HG02798 (cell line): ENCODE results near the gene VEZT.
"Not testable (repeated sequence)": the region's sequence is repeated elsewhere in the genome, so short reads cannot be mapped to it uniquely, and the experiment has no call there.

Experiments
- ATAC-seq: cut with Tn5 transposase; IDR thresholded peaks from one replicate; pipeline ENCODE4 v1.9.1; 2021; ENCODE audit warnings: mild to moderate bottlenecking; ENCODE audit not compliant: unreplicated experiment, poor library complexity

The VEZT gene

DNA sequence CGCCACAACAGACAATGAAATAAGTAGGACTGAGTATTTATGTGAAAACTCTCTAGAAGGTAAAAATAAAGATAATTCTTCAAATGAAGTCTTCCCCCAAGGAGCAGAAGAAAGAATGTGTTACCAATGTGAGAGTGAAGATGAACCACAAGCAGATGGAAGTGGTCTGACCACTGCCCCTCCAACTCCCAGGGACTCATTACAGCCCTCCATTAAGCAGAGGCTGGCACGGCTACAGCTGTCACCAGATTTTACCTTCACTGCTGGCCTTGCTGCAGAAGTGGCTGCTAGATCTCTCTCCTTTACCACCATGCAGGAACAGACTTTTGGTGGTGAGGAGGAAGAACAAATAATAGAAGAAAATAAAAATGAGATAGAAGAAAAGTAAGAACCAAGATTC lies 82.7 kb downstream of the VEZT start:
- ATAC-seq, result no peak

DNA sequence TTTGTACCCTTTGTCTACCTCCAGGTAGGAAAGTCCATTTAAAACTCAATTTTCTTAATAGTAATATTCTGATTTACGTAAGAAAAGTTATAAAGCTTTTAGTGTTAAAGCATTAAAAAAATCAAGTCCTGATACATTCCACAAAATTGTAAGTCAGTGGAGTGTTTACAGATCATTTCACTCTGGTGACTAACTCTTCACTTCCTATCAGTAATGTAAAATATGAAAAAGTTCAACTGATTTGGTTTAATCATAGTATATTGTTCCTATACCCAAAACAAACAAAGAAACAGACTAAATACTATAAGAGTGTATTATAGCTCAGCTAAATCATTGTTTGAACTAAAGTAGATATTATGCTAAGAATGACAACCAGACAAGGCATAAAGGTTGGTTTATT lies 85.9 kb downstream of the VEZT start:
- ATAC-seq, result no peak

DNA sequence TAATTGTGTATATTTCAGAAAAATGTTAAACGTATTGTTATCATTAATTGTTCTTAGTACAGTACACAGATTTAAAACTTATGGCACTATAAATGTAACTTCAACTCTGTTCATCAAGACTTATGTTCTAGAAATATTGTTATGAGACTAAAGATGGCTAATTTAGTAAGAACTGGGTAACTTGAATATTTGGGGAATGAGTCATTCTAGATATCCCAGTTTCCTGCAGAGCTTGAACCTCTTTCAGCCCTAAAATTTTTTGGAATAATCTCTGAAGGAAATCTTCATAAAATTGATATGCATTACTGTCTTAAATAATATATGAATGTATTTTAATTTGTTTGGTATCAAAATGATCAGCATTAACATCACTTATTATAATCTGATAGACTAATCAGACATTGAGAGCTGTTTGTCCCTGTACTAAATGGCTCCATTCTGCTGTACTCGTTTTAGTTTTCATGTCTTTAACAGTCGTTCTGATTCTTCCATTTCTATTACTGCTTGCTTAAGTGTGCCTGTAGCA lies 87.1 kb downstream of the VEZT start:
- ATAC-seq, result no peak

DNA sequence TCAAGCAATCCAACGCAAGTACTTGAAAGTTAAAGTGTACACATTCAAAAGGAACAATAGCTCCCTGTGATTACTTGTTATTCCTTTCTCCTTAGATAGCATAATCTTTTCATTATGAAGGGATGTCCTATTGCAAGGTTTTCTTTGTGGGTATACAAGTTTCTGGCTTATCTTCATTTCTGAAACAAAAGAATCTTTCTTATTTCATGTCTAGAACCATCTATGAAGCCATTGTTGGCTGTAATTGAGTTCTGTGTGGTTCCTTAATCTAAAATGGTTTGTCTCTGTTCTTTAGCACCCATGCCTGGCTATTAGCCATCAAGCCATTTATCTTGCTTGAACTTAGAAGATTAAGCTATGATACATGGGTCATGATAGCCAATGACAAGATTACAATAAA lies 95.0 kb downstream of the VEZT start:
- no peak for ATAC-seq

DNA sequence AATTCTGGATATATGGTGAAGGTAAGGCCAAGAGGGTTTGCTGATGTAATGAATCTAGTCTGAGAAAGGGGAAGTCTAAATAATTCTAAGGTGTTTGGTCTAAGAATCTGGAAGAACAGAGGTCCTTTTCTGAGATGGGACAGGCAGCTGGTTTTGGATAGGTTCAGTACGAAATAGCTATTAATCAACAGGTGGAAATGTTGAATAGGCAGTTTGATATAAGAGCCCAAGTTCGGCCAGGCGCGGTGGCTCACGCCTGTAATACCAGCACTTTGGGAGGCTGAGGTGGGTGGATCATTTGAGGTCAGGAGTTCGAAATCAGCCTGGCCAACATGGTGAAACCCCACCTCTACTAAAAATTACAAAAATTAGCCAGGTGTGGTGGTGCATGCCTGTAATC lies 97.1 kb downstream of the VEZT start:
- not testable (repeated sequence) for ATAC-seq

DNA sequence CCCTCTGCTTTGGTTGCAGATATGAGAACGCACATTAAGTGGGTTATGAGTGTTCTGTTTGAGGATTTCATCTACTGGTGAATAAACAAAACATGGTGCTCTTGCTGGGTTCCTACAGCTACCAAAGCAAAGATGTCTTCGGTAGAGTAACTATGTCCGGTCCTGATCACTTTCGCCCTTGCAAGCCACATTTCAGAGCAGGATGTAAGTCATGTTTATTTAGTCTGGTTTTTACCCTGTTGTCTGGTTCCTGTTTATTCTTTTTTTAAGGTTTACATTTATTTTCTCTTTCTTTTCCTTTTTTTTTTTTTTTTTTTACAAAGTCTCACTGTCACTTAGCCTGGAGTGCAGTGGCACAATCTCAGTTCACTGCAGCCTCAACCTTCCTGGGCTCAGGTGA lies 99.2 kb downstream of the VEZT start:
- ATAC-seq, result no peak

DNA sequence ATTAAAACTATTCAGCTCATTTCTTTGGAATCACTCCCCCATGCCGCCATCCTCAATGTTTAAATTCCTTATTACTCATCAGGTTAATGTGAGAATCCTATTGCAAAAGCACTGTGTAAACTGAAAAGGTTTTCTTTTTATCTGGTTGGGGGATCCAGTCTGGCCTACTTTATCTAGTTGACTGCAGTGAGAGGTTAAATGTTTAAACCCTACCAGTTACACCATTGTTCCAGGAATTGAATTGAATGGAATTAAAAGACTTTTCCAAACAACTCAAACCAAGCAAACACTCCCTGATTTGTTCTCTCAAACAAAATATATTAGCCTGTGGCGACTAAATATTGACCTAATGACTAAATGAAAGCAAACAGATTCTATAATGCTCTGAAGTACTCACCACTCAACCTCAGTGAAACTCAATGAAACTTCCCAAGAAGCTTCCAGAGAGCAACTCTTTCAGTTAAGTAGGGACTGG lies 100.5 kb downstream of the VEZT start:
- no peak for ATAC-seq

DNA sequence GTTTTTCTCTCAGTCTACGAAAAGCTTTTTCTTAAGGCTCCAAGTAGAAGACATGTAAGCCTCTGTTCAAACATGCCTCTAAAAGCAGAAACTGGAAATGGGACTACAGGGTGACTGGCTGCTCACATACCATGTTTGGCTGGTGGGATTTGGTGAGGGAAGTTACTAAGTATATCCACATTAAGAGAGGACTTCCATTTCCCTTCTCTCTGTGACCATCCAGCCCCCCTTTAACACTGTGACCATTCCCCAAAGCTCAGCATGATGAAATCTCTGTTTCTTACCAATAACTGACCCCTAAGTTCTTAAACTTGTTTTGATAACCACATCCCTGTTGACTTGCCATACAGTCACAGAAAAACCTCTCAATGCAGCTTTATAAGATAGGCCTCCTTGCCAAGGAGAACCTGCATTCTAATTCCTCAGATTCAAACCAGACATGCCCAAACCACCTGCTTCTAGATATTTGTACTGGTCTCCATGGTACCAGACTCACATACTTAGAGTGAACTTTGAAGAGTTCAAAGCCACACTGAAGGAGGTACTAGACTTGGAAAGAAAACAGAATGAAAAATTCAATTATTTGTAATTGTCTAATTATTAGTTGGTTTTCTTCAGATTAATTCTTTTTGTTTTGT lies 102.2 kb downstream of the VEZT start:
- no peak for ATAC-seq

DNA sequence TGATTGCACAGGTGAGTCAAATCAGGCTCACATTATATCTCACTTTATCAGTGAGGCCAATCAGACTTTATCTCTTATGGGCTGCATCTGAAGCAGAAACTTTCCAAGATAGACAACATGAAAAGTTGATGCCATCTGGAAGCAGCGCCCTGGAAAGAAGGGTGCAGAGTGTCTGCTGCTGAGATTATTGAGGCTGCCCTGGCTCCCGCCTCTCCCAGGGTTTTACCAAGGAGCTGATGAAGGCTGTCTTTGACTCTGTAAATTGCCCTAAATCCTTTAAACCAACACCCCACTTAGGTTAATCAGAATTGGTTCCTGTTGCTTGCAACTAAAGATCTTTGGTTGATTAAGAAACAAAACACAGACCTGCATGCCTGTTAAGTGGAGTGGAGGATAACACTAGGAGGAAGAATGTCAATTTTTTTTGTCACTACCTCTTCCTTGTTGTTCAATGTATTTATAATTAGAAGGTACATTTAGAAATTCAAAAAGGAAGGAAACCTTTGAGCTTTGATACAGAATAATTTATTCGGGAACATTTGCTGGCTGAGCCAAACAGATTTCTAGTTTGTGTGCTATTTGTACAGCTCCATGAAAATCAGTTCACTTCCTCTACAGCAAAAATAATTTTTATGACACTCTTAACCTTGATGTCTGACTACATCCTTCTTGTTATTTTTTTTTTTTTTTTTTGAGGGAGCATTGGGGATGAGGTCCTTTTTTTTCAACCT lies 104.1 kb downstream of the VEZT start:
- no peak for ATAC-seq

DNA sequence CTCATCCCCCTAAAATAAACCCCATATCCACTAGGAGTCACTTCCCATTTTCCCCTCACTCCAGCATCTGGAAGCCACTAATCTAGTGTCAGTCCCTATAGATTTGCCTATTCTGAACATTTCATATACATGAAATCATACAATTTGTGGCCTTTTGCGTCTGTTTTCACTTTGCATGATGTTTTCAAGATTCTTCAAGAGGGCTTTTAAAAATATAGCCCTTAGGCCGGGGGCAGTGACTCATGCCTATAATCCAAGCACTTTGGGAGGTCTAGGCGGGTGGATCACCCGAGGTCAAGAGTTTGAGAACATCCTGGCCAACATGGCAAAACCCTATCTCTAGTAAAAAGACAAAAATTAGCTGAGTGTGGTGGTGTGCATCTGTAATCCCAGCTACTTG lies 104.7 kb downstream of the VEZT start:
- ATAC-seq, result no peak

DNA sequence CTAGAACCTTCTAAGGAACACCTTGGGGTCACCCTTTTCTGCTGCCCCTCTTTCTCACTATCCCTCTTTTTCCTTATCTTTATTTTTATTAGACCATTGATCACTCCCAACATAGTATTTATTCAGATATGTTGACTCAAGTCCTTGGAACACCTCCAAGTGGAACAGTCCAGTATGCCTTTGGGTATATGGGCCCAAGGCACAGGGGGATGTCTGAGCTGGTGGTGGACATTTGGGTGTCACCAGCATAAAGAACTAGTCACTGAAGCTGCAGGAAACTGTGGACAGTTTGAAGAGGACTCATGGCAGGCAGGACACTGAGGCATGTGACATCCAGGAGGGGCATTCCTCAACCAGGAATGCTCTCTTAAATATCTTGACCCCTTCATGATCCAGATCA lies 105.6 kb downstream of the VEZT start:
- no peak for ATAC-seq

DNA sequence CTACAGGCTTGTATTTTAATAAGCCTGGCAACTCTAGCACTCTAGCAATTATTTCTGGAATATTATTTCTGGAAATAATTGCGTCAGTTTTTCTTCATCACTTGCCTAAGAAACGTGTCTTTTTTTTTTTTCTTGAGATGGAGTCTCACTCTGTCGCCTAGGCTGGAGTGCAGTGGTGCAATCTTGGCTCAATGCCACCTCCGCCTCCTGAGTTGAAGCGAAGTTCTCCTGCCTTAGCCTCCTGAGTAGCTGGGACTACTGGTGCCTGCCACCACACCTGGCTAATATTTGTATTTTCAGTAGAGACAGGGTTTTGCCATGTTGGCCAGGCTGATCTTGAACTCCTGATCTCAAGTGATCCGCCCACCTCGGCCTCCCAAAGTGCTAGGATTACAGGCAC lies 106.6 kb downstream of the VEZT start:
- ATAC-seq, result not testable (repeated sequence)

DNA sequence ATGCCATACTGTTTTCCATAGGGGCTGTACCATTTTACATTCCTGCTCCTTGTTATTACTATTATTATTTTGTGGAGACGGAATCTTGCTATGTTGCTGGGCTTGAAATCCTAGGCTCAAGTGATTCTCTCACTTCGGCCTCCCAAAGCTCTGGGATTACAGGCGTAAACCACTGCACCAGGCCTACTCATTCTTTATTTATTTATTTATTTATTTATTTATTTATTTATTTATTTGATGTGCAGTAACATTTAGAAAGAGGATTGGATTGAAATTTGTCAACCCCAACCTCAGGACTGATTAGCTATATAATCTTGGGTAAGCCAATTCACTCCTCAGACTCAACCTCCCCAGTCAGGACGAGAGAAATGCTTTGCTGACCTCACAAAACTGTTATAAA lies 107.9 kb downstream of the VEZT start:
- no peak for ATAC-seq

DNA sequence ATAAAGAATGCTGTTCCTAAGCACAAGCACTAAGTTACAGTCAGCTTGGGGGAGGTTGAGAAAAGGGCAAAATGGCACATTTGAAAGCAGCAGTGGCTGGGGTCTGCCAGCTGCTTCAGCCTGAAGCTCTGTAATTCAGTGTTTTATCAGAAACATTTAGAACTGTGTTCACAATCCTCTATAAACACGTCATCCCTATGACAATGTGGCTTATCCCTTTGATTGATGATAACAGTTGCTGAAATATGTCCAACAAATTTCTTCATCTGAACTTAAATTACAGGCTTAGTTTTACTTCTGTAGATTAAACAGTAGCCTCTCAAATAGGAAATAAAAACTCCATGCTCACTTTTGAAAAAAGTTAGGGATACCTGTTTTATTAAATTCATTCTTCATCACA lies 108.8 kb downstream of the VEZT start:
- ATAC-seq, result no peak

DNA sequence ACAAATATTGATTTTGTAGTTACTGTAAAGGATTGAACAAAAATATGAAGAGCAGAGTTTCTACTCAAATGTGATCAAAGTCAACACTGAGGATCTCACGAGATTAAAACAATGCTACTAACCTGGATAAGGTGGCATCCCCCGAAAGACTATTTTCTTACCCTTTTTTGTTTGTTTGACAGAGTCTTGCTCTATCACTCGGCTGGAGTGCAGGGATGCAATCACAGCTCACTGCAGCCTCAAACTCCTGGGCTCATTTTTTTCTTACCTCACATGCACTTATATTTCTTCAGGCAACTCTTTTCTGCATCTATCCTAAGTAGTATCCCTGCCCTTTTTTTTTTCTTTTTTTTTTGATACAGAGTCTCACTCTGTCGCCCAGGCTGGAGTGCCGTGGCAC lies 109.2 kb downstream of the VEZT start:
- no peak for ATAC-seq

DNA sequence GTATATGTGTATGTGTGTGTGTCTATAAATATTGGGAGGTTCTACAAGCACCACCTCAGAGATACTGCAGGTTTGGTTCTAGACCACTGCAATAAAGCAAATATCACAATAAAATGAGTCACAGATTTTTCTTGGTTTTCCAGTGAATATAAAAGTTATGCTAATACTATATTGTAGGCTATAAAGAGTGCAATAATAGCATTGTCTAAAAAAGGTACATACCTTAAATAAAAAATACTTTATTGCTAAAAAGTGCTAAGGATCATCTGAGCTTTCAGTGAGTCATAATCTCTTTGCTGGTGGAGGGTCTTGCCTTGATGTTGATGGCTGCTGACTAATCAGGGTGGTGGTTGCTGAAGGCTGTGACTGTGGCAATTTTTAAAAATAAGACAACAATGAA lies 111.1 kb downstream of the VEZT start:
- ATAC-seq, result no peak

DNA sequence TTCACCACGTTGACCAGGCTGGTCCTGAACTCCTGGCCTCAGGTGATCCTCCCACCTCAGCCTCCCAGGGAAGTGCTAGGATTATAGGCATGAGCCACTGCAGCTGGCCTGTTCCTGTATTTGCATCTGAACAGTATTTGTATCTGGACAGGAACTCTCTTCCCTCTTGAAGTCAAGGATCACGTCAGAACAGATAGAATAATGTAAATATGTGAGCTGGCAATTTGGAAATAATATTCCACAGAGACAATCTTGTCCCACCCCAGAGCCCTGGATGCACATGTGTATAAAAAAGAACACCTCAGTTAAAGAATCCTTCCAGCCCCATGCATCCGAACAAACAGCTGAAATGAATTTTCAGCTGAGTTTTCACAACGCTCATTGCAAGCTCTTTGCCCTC lies 118.3 kb downstream of the VEZT start:
- ATAC-seq, result no peak

DNA sequence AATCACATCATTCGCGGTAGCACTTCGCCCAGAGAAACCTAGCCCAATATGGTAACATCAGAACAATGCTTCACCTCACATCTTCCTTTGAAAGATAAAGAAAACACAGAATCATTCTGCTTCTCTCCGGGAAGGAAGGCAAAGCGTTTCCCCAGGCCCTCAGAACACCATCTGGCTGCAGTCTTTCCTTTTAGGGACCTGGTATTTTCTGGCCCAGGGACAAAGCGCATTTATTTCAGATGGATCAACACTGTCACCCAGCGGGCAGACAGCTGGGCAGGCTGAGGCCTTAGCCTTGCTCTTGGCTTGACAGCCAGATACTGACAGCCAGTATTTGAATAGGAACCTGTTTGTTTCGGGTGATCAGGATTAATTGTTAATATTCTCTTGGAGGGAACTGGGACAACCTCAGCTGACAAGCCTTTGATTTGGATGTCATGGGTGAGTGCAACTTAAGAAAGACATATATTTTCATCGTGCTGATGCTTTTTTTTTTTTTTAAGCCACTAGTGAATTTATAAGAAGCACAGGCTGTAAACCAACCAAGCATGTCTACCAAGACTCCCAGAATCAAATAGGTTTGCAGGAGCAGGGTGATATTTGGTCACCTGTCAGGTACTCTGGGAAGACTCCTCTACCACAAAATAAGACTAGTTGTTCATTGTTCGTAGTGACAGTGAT lies 118.9 kb downstream of the VEZT start:
- no peak for ATAC-seq

DNA sequence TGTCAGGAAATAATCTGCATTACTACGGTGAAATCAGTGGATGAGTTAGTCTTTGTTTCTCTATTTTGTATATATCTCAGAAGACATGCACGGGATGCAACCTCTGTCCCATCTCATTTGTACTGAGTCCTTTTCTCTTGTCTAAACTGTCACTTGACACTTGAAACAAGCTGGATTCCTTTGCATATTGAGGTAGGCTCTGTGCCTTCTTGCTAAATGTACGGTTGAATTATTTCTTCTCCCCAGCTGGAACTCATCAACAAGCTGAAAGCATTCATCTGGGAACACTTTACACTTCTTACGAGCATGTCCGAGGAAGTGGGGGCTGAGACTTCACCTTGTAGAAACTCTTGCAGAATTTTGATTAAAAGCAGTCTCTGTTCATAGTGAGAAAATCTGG lies 119.5 kb downstream of the VEZT start:
- ATAC-seq, result no peak

DNA sequence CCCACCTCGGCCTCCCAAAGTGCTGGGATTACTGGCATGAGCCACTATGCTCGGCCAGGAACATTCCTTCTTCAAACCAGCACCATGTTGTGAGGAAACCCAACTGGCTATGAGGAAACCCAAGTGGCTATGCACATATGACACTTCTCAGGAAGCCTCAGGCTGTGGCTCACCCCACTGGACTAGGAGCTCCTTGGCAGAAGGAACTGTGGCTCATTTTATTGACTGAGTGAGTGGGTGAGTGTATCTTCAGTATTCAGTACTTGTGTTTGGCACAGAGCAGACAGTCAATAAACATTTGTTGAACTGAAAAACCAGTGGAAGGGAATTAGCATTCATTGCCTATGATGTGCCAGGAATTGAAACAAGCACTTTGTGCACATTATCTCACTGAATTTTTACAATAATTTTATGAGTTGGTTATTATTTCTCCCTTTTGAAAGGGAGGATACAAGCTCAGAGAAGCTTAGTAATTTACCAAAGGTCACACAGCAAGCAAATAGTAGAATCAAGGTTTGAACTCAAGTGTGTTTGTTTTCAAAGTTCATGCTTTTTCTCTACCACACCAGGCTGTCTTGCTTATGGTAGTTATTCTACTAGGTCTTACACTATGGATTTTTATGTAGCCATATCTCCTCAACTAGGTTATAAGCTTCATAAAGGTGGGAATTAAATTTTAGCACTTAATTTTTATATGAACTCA lies 121.6 kb downstream of the VEZT start:
- no peak for ATAC-seq

DNA sequence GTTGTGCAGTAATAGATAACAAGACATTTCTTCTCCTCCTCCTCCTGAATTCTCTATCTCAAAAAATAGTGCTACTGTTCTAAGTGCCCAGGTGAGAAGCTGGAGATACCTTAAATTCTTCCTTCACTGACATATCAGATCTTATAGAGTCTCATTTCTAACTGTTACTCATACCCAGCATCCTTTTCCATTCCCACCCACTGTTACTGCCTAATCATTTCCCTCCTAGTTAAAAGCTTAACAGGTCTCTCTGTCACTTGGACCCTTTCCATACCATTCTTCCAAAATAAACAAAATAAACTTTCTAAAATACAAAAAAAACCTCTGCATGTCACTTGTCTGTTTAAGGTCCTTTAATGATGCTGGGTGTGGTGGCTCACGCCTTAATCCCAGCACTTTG lies 124.4 kb downstream of the VEZT start:
- ATAC-seq, result no peak
